ENCODE measurements around the gene EPAS1.

DNA sequence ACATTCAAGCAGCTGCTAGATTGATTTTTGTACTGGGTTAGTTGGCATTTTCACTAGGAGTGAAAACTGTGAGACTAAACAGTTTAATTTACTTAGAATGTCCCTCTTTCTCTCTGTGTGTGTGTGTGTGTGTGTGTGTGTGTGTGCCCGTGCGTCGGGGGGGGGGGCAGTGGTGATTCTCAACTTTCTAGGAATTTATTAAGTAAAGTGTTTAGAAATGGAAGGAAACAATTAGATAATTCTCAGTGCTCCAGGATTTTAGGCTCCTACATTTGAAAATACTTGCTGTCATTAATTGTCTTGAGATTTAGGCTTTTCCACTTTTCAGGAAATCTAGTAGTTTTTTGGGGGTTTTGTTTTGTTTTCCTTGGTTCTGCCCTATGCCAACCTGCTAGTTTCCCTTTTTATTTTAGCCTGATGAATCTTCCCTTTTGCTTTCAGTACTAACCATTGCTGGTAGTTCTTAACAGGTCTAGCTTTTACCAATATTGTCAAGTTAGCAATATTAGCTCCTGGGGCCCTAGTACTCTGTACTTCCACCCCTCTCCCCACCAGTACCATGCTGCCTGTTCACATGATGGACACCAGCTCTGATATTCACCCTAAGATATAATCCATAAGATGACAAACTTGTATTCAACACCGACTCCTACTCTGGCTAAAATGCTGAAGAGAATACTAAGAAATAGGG is 4.9 kb downstream of the EPAS1 start:
- TF ChIP-seq EZH2phosphoT487 (IDR thresholded peaks at IDR 0.05; ENCODE audit: borderline replicate concordance, low read length) (no peak), EZH2 (IDR thresholded peaks at IDR 0.05; ENCODE audit: low read length, unreplicated experiment) (no peak)
- TF ChIP-seq, protein P1, sequence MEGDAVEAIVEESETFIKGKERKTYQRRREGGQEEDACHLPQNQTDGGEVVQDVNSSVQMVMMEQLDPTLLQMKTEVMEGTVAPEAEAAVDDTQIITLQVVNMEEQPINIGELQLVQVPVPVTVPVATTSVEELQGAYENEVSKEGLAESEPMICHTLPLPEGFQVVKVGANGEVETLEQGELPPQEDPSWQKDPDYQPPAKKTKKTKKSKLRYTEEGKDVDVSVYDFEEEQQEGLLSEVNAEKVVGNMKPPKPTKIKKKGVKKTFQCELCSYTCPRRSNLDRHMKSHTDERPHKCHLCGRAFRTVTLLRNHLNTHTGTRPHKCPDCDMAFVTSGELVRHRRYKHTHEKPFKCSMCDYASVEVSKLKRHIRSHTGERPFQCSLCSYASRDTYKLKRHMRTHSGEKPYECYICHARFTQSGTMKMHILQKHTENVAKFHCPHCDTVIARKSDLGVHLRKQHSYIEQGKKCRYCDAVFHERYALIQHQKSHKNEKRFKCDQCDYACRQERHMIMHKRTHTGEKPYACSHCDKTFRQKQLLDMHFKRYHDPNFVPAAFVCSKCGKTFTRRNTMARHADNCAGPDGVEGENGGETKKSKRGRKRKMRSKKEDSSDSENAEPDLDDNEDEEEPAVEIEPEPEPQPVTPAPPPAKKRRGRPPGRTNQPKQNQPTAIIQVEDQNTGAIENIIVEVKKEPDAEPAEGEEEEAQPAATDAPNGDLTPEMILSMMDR (conservative IDR thresholded peaks at IDR 0.05; ENCODE audit: low read depth, low read length) = no peak
